GM08714 (cell line): Measurements from ENCODE around the gene ZFHX2.
A peak's percentile ranks its signal among the peaks of the same experiment; 100 is the strongest.
"Not testable (repeated sequence)": the region's sequence is repeated elsewhere in the genome, so short reads cannot be mapped to it uniquely, and the experiment has no call there.

Experiments used
- H3K4me3 ChIP-seq: fragments of 200-500 bp; sonication (Bioruptor generic); 2 replicates; pipeline ENCODE4 v1.5.1; 2014; ENCODE audit warnings: mild to moderate bottlenecking, low read length, inconsistent platforms
- ZNF274 ChIP-seq: IDR thresholded peaks from 2 replicates; pipeline ENCODE4 v1.6.1; 2012; ENCODE audit warnings: mild to moderate bottlenecking, low read depth, low read length

The ZFHX2 gene

GRCh38 chr14:23551266-23552028, at the start of gene ZFHX2:
TSS of gene ZFHX2 (minus strand) at chr14:23551765. CDS start at chr14:23535325, 16,440 bp downstream.
- no peak for TF ChIP-seq ZNF274

GRCh38 chr14:23600806-23601205, 49.2 kb upstream of the ZFHX2 start:
- H3K4me3 ChIP-seq: no peak overlapping the region
- no peak for TF ChIP-seq ZNF274

More at GRCh38 chr14:23551266-23552028, at the start of gene ZFHX2:
- H3K4me3 ChIP-seq: peak within 1 kb of the TSS; percentile 72

- TF ChIP-seq ZNF274: no peak
- H3K4me3 ChIP-seq: no peak overlapping the region
Measured at GRCh38 chr14:23600322-23600707, 48.8 kb upstream of the ZFHX2 start.

GRCh38 chr14:23594191-23594590, 42.6 kb upstream of the ZFHX2 start:
- H3K4me3 ChIP-seq: not testable (repeated sequence)

GRCh38 chr14:23590198-23590597, 38.6 kb upstream of the ZFHX2 start:
- no peak overlapping the region for H3K4me3 ChIP-seq
- no peak for TF ChIP-seq ZNF274

GRCh38 chr14:23589606-23590005, 38.0 kb upstream of the ZFHX2 start:
- H3K4me3 ChIP-seq: no peak overlapping the region
- TF ChIP-seq ZNF274: no peak

GRCh38 chr14:23588884-23589598, 37.5 kb upstream of the ZFHX2 start:
- TF ChIP-seq ZNF274: no peak

GRCh38 chr14:23584527-23585203, 33.1 kb upstream of the ZFHX2 start:
- H3K4me3 ChIP-seq: not testable (repeated sequence)

More at GRCh38 chr14:23588884-23589598, 37.5 kb upstream of the ZFHX2 start:
- no peak overlapping the region for H3K4me3 ChIP-seq

GRCh38 chr14:23583761-23584526, 32.4 kb upstream of the ZFHX2 start:
- not testable (repeated sequence) for H3K4me3 ChIP-seq

- no peak overlapping the region for H3K4me3 ChIP-seq
- TF ChIP-seq ZNF274: no peak
Measured at GRCh38 chr14:23582906-23583760, 31.6 kb upstream of the ZFHX2 start.

- H3K4me3 ChIP-seq: no peak overlapping the region
- TF ChIP-seq ZNF274: no peak
Measured at GRCh38 chr14:23580948-23581281, 29.4 kb upstream of the ZFHX2 start.

- no peak for TF ChIP-seq ZNF274
- H3K4me3 ChIP-seq: no peak overlapping the region
Measured at GRCh38 chr14:23580152-23580926, 28.8 kb upstream of the ZFHX2 start.

- no peak for TF ChIP-seq ZNF274
- H3K4me3 ChIP-seq: no peak overlapping the region
Measured at GRCh38 chr14:23579739-23580138, 28.2 kb upstream of the ZFHX2 start.
